RWPE2 (cell line): ENCODE data around the gene FBXL7.

Source experiments
- ATAC-seq: fragments of 200-7000 bp; cut with Tn5 transposase; 3 replicates; pipeline ENCODE4 v1.9.1; 2021; ENCODE audit warnings: low read depth
- DNase-seq: peaks from one replicate; pipeline ENCODE4 v3.0.0-alpha.2; 2020; ENCODE audit warnings: low spot score
- H3K27ac ChIP-seq: fragments of 450-650 bp; 2 replicates; pipeline ENCODE4 v1.5.1; 2017; ENCODE audit warnings: mild to moderate bottlenecking; ENCODE audit not compliant: poor library complexity, severe bottlenecking
- H3K27me3 ChIP-seq: fragments of 250-450 bp; sonication (Bioruptor Pico); 2 replicates; pipeline ENCODE4 v1.5.1; 2021; ENCODE audit warnings: mild to moderate bottlenecking, moderate library complexity; ENCODE audit not compliant: insufficient read depth, poor library complexity, severe bottlenecking
- H3K36me3 ChIP-seq: fragments of 250-450 bp; sonication (Bioruptor Pico); 2 replicates; pipeline ENCODE4 v1.5.1; 2020; ENCODE audit warnings: low read depth, mild to moderate bottlenecking, moderate library complexity
- H3K4me1 ChIP-seq: fragments of 250-450 bp; sonication (Bioruptor Pico); 2 replicates; pipeline ENCODE4 v1.5.1; 2021; ENCODE audit warnings: mild to moderate bottlenecking, moderate library complexity; ENCODE audit not compliant: insufficient read depth, poor library complexity, severe bottlenecking
- H3K4me3 ChIP-seq: fragments of 250-450 bp; sonication (Bioruptor Pico); 2 replicates; pipeline ENCODE4 v1.5.1; 2021; ENCODE audit warnings: mild to moderate bottlenecking, moderate library complexity; ENCODE audit not compliant: severe bottlenecking
- H3K9me3 ChIP-seq: fragments of 250-450 bp; sonication (Bioruptor Pico); 2 replicates; pipeline ENCODE4 v1.5.1; 2021; ENCODE audit warnings: mild to moderate bottlenecking, moderate library complexity; ENCODE audit not compliant: severe bottlenecking
- CTCF ChIP-seq: fragments of 450-650 bp; IDR thresholded peaks from one replicate; pipeline ENCODE4 v1.5.1; 2017; ENCODE audit warnings: mild to moderate bottlenecking, moderate library complexity; ENCODE audit not compliant: poor library complexity, severe bottlenecking

FBXL7 gene

DNA sequence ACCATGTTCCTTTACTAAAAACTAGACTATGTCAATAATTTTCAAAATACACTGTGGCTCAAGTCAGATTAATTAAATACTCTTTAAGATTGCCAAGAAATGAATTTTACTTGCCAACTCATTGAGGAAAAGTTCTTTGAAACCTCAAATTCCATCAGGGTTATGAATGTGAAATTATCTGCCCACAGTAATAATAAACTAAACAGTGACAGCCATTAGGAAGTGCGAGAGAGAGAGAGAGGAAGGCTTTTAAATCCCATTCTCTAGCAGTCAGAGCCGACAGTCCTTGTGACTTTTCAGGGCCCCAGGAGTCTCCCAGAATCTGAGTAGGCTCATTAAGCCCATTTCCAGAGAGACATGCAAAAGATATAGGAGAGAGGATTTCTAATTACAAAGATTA lies 443.5 kb downstream of the FBXL7 start:
- no peaks in the 10 kb centered on the region for H3K4me1 ChIP-seq
- no peak for ATAC-seq

DNA sequence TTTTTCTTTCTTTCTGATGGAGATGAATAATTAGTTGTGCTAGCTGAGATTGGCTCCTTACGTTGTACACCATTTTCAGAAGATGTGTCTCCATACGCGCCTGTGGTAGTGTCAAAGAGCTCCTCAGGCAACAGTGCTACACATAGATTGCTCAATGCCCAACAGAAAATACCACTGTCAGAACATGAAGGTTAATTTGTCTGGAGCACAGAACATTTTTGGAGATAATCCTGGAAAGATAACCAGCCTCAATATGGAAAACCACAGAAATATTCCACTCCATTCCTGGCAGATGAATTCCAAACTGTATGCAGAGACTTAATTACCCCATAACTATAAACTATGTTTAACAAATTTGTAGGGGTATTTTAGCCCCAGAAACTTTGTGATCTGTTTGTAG lies 446.0 kb downstream of the FBXL7 start:
- H3K9me3 ChIP-seq, result no peaks in the 10 kb centered on the region
- H3K27me3 ChIP-seq, result peaks cover 7% of the 10 kb centered on the region
- H3K4me1 ChIP-seq, result no peaks in the 10 kb centered on the region
- no peak for DNase-seq
- no peak overlapping the region for H3K4me3 ChIP-seq
- no peak overlapping the region for H3K27ac ChIP-seq
- no peak for ATAC-seq
- H3K36me3 ChIP-seq, result no peaks in the 10 kb centered on the region
- no peak for TF ChIP-seq CTCF

More for the DNA sequence above, 443.5 kb downstream of the FBXL7 start:
- no peak for DNase-seq
- no peaks in the 10 kb centered on the region for H3K36me3 ChIP-seq
- no peak overlapping the region for H3K4me3 ChIP-seq
- peaks cover 7% of the 10 kb centered on the region for H3K27me3 ChIP-seq
- no peak for TF ChIP-seq CTCF
- H3K27ac ChIP-seq, result no peak overlapping the region
- no peaks in the 10 kb centered on the region for H3K9me3 ChIP-seq

DNA sequence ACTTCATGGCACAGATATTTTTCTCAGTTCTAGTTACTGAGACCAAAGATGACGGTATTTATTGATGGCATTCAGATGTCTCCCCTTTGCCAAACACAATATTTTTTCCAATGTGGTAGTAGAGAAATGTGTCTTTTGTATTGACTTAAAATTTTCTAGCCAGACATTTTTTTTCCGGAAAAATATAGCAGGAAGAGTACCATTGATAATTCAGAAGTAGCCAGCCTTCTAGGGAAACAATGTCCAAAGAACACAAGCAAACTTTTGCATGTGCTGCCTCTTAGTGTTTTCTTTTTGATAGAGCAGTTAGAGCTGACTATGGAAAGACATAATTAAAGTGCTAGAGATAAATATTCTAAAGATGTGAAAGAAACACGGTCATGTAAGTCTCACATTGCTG lies 448.2 kb downstream of the FBXL7 start:
- Histone ChIP-seq H3K4me3 (no peak overlapping the region), H3K27ac (no peak overlapping the region), H3K9me3 (no peaks in the 10 kb centered on the region), H3K4me1 (no peaks in the 10 kb centered on the region), H3K27me3 (peaks cover 7% of the 10 kb centered on the region), H3K36me3 (no peaks in the 10 kb centered on the region)
- ATAC-seq (no peak), DNase-seq (no peak)
- TF ChIP-seq CTCF, result peak; percentile 19

GRCh38 chr5:15951126-15951525 lies 451.1 kb downstream of the FBXL7 start:
- no peak for ATAC-seq
- H3K27me3 ChIP-seq, result peaks cover 4% of the 10 kb centered on the region
- TF ChIP-seq CTCF, result no peak
- H3K36me3 ChIP-seq, result no peaks in the 10 kb centered on the region
- H3K27ac ChIP-seq, result no peak overlapping the region
- H3K4me1 ChIP-seq, result no peaks in the 10 kb centered on the region
- no peak overlapping the region for H3K4me3 ChIP-seq
- H3K9me3 ChIP-seq, result no peaks in the 10 kb centered on the region
- no peak for DNase-seq

- H3K27me3 ChIP-seq, result peaks cover under 1% of the 10 kb centered on the region
- H3K4me1 ChIP-seq, result no peaks in the 10 kb centered on the region
- ATAC-seq (no peak), DNase-seq (no peak)
- H3K4me3 ChIP-seq, result no peak overlapping the region
- H3K27ac ChIP-seq, result no peak overlapping the region
- no peak for TF ChIP-seq CTCF
- no peaks in the 10 kb centered on the region for H3K9me3 ChIP-seq
- no peaks in the 10 kb centered on the region for H3K36me3 ChIP-seq
These were observed 451.6 kb downstream of the FBXL7 start for GRCh38 chr5:15951550-15951949.
